ENCODE results near the gene SRPK3. TPM values are rescaled to one million over a fixed set of nuclear protein-coding genes. Genes with fewer than 3 reads are reported as not detected.
"Not testable (repeated sequence)": the region's sequence is repeated elsewhere in the genome, so short reads cannot be mapped to it uniquely, and the experiment has no call there.

Gene SRPK3
- not detected in 2 replicates for total RNA-seq (2014; rRNA removed; shearing (Covaris generic); ENCODE audit: low replicate concordance)

DNA sequence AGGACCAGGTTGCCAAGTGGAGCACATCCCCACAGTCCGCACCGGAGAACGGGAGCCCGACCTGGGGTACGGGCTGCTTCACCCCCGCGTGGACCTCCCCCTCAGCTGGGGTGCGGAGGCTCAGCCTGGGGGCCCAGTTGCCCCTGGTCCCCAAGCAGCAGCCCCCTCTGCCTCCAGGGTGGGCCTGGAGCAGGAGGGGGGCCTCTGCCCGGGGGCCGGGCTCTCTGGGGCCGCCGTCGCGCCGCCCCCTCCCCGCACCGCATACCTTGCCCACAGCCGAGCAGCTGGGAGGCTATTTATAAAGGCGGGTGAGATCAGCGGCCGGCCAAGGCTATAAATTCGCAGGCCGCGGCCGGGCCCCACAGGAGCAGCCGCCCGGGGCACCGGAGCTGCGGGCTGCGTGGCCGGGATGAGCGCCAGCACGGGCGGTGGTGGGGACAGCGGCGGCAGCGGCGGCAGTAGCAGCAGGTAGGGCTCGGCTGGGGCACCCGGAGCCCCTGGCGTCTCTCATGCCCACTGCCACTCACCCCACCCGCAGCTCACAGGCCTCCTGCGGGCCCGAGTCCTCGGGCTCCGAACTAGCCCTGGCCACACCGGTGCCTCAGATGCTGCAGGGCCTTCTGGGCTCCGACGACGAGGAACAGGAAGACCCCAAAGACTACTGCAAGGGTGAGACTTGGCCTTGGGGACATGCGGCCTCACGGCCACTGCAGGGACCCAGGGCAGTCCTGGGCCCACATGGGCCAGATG lies at the start of gene SRPK3:
TSS of gene SRPK3 (plus strand) at position 364 of the 750 bp plus-strand sequence. CDS start at position 410, 46 bp downstream.
- no peaks in the 10 kb centered on the region for H3K27me3 ChIP-seq
- DNase-seq: no peak
- no peaks in the 10 kb centered on the region for H3K36me3 ChIP-seq
- H3K4me3 ChIP-seq: no peak within 1 kb of the TSS
- H3K9me3 ChIP-seq: no peaks in the 10 kb centered on the region

DNA sequence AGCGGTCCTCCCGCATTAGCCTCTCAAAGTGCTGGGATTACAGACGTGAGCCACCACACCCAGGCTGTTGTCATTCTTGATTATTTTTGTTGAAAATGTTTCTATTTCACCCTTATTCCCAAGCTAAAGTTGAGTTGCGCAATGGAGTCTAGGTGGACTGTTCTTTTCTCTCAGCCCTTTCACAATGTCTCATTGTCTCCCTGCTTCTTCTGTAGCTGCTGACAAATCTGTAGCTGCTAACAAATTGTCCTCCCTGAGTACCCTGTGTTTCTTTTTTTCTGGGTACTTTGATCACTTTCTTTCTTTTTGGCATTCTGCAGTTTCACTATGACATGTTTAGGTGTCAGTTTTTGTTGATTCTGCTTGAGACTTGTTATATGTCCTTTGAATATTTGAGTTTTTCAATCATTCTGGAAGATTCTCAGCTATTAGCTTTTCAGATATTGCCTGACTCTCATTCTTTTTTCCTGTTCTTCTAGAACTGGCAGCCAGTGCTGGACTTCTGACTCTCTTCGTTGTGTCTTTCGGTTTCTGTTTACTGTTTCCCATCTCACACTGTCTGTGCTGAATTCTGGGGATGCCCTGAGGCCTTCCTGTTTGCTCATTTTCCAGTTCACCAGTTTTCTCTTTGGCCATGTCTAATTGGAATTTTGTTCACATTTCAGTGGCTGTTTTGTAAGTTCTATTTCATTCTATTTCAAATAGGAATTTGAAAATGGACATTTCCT lies 49.6 kb upstream of the SRPK3 start:
- H3K36me3 ChIP-seq: peaks cover 24% of the 10 kb centered on the region
- DNase-seq: no peak
- no peaks in the 10 kb centered on the region for H3K27me3 ChIP-seq
- H3K9me3 ChIP-seq: no peaks in the 10 kb centered on the region
- H3K4me3 ChIP-seq: no peak overlapping the region

GRCh38 chrX:153731845-153732215 lies 49.0 kb upstream of the SRPK3 start:
- H3K4me3 ChIP-seq: no peak overlapping the region
- no peak for DNase-seq
- no peaks in the 10 kb centered on the region for H3K9me3 ChIP-seq
- H3K36me3 ChIP-seq: peaks cover 24% of the 10 kb centered on the region
- no peaks in the 10 kb centered on the region for H3K27me3 ChIP-seq

GRCh38 chrX:153732401-153732800 lies 48.4 kb upstream of the SRPK3 start:
- Histone ChIP-seq H3K9me3 (no peaks in the 10 kb centered on the region), H3K4me3 (no peak overlapping the region), H3K36me3 (peaks cover 24% of the 10 kb centered on the region), H3K27me3 (no peaks in the 10 kb centered on the region)
- DNase-seq: no peak

GRCh38 chrX:153733651-153734240 lies 47.1 kb upstream of the SRPK3 start:
- Histone ChIP-seq H3K27me3 (no peaks in the 10 kb centered on the region), H3K36me3 (peaks cover 24% of the 10 kb centered on the region), H3K9me3 (no peaks in the 10 kb centered on the region), H3K4me3 (no peak overlapping the region)
- no peak for DNase-seq

DNA sequence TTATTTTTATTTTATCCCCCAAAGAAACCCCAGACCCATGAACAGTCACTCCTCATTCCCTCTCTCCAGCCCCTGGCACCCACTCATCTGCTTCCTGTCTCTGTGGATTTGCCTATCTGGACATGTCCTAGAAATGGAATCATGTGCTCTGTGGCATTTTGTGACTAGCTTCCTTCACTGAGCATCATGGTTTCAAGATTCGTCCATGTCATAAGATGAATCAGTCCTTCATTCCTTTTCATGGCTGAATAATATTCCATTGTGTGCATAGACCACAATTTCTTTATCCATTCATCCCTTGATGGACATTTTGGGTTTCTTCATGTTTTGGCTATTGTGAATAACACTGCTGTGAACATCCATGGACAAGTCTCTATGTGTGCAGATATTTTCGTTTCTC lies 46.0 kb upstream of the SRPK3 start:
- Histone ChIP-seq H3K27me3 (no peaks in the 10 kb centered on the region), H3K4me3 (no peak overlapping the region), H3K9me3 (no peaks in the 10 kb centered on the region), H3K36me3 (peaks cover 18% of the 10 kb centered on the region)
- no peak for DNase-seq

DNA sequence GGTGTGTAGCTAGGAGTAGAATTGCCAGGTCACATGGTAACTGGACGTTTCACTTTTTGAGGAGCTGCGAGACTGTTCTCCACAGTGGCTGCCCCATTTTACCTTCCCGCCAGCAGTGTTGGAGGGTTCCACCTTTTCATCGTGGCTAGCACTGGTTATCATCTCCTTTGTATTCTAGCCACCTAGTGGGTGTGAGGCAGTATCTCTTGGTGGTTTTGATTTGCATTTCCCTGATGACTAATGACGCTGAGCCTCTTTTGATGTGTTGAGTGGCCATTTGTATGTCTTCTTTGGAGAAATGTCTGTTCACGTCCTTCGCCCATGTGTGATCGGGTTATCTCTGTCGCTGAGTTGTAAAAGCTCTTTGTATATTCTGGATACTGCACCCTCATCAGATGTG lies 45.6 kb upstream of the SRPK3 start:
- Histone ChIP-seq H3K36me3 (peaks cover 17% of the 10 kb centered on the region), H3K27me3 (no peaks in the 10 kb centered on the region), H3K9me3 (no peaks in the 10 kb centered on the region), H3K4me3 (no peak overlapping the region)
- DNase-seq: no peak

GRCh38 chrX:153736071-153736820 lies 44.6 kb upstream of the SRPK3 start:
- Histone ChIP-seq H3K36me3 (peaks cover 11% of the 10 kb centered on the region), H3K9me3 (no peaks in the 10 kb centered on the region), H3K27me3 (no peaks in the 10 kb centered on the region), H3K4me3 (no peak overlapping the region)
- DNase-seq: no peak

DNA sequence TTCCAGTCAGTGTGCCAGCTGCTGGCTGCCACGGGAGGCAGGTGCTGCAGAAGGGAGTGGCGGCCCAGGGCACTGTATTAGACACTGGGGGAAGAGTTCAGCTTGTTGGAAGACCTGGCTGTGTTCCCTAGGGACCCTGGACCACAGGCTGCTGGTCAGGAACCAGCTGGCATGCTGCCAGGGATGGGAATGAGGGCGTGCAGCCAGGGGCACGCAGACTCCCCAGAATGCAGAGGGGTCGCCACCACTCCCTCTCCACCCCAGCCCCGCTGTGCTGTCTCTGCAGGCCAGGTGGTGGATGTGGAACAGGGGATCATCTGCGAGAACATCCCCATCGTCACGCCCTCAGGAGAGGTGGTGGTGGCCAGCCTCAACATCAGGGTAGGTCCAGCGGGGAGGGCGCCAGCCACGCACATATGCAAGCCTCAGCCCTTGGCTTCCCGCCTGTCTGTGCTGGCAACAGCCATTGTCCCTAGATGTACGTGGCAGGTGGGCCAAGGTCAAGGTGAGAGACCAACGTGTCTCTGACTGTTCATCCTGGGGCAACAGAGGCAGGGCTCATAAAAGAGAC lies 43.9 kb upstream of the SRPK3 start:
- peaks cover 3% of the 10 kb centered on the region for H3K36me3 ChIP-seq
- no peaks in the 10 kb centered on the region for H3K27me3 ChIP-seq
- no peaks in the 10 kb centered on the region for H3K9me3 ChIP-seq
- H3K4me3 ChIP-seq: no peak overlapping the region
- DNase-seq: no peak

DNA sequence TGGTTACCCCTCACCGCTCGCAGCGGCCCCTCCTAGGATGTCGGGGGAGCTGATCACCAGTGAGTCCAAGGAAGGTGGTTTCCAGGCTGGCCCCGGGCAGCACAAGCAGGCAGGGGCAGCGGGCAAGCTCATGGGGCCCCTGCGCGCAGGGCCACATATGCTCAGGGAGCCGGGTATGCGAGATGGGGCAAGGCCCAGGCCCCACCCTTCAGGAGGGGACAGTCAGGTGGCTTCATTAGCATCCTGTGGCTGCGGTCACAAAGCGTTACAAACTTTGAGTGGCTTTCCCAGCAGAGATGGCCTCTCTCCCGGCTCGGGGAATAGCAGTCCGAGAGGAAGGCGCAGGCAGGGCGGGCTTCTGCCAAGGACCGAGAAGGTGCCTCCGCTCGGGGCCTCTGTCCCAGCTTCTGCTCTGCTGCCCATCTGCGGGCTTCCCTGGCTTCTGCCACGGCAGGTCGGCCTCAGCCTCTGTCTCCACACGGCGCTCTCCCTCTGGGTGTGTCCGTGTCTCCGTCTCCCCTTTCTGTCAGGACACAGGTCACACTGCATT lies 42.7 kb upstream of the SRPK3 start:
- H3K9me3 ChIP-seq: no peaks in the 10 kb centered on the region
- DNase-seq: no peak
- 0 out of 2 replicates have a peak, but pooled peaks cover 3% of the 10 kb centered on the region for H3K36me3 ChIP-seq
- H3K27me3 ChIP-seq: no peaks in the 10 kb centered on the region
- H3K4me3 ChIP-seq: no peak overlapping the region

GRCh38 chrX:153739754-153740486 lies 40.9 kb upstream of the SRPK3 start:
- no peaks in the 10 kb centered on the region for H3K27me3 ChIP-seq
- no peak for DNase-seq
- H3K4me3 ChIP-seq: no peak overlapping the region
- H3K9me3 ChIP-seq: no peaks in the 10 kb centered on the region
- 0 out of 2 replicates have a peak, but pooled peaks cover 1% of the 10 kb centered on the region for H3K36me3 ChIP-seq

DNA sequence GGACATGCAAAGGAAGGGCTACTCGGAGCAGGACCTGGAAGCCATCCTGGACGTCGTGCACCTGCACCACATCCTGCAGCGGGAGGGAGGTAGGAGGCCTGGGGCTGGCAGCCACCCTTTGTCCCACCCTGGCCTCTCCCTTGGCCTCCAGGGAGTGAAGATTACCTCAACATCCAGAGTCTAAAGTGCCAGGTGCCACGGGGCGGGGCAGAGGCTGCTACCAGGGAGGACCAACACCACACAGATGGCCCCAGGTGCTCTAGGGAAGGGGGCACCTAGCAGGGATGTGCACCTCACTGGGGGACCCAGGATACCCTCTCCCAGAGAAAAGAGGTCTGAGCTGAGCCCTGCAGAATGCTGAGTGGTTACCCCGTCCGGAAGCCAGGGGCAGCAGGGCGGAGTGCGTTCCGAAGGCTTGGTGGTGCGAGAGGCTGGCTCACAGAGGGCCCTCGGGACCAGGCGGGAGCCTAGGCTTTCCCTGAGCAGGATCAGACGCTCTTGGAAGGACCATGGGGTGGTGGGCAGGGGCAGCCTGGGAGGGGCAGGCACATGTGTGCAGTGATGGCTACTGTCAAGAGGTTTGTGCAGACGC lies 40.1 kb upstream of the SRPK3 start:
- no peak for DNase-seq
- no peaks in the 10 kb centered on the region for H3K27me3 ChIP-seq
- no peaks in the 10 kb centered on the region for H3K9me3 ChIP-seq
- no peak overlapping the region for H3K4me3 ChIP-seq
- no peaks in the 10 kb centered on the region for H3K36me3 ChIP-seq

- H3K36me3 ChIP-seq: no peaks in the 10 kb centered on the region
- no peaks in the 10 kb centered on the region for H3K9me3 ChIP-seq
- no peak for DNase-seq
- no peak overlapping the region for H3K4me3 ChIP-seq
- H3K27me3 ChIP-seq: no peaks in the 10 kb centered on the region
Measured at GRCh38 chrX:153741446-153741845, 39.4 kb upstream of the SRPK3 start.

DNA sequence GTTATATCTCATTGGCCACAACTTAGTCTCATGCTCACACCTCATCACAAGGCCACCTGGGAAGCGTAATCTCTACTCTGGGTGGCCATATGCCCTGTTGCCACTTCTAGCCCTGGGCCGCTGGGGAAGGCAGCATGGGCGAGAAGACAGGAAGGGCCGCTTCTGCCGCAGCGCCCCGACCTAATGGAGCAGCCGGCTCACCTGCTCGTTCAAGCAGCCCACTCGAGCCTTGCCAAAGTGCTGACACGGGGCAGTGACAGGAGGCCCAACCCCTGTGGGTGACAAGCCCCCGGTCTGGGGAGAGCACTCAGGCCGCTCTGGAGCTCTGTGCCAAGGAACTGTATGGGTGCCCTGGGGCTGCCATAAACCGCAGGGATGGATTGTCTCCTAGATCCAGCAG lies 38.7 kb upstream of the SRPK3 start:
- not testable (repeated sequence) for H3K9me3 ChIP-seq, H3K27me3 ChIP-seq, H3K36me3 ChIP-seq, H3K4me3 ChIP-seq, DNase-seq

DNA sequence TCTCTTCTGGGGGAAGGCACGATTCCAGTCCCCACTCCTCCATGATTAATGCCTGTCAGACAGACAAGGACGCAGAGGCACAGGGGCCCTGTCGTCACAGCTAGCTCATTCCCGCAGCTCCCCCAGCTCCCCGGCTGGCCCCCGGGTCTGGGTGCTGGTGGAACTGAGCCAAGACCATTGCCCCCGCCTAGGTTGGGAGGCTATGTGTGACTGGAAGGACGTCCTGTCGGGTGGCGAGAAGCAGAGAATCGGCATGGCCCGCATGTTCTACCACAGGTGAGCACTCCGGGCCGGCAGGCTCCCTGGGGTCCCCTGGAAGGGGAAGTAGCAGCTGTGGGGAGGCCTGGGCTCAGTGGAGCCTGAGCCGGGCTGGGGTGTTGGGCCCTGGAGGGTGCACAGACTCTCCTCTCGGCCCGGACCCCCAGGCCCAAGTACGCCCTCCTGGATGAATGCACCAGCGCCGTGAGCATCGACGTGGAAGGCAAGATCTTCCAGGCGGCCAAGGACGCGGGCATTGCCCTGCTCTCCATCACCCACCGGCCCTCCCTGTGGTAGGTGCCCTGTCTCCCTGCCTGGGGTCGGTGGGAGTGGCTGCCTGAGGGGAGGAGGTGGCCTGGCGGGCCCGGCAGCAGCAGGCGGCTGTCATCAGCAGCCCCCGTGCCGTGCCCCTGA lies 37.9 kb upstream of the SRPK3 start:
- not testable (repeated sequence) for H3K9me3 ChIP-seq, H3K27me3 ChIP-seq, H3K36me3 ChIP-seq, H3K4me3 ChIP-seq, DNase-seq
